Esophagus muscularis mucosa (tissue), 4 donors: ENCODE results near the gene MAF. TPM values are rescaled to one million over a fixed set of nuclear protein-coding genes. Genes with fewer than 3 reads are reported as not detected.

Experiments used
- DNase-seq: peaks from one replicate; pipeline ENCODE4 v3.0.0-alpha.2; 2017; ENCODE audit errors: extremely low spot score
- H3K27ac ChIP-seq, 4 donors: fragments of 200-600 bp; sonication (generic); replicated peaks in 1 of 4; 1 replicate in 3 of 4; 2 replicates in 1 of 4; pipeline ENCODE4 v1.5.1; 2016 to 2019; ENCODE audit warnings: mild to moderate bottlenecking in 1 of 4
- H3K27me3 ChIP-seq, 4 donors: fragments of 200-600 bp; sonication (generic); one replicate each; pipeline versions ENCODE4 v1.5.1 to v1.6.0; 2016 to 2019
- H3K36me3 ChIP-seq, 4 donors: fragments of 200-600 bp; sonication (generic); one replicate each; pipeline ENCODE4 v1.5.1; 2016 to 2019
- H3K4me1 ChIP-seq, 4 donors: fragments of 200-600 bp; sonication (generic); one replicate each; pipeline ENCODE4 v1.5.1; 2016 to 2019
- H3K4me3 ChIP-seq, 4 donors: fragments of 200-600 bp; sonication (generic); 1 replicate in 2 of 4; 2 replicates in 2 of 4; pipeline ENCODE4 v1.5.1; 2016 to 2019; ENCODE audit warnings: mild to moderate bottlenecking in 4 of 4, moderate library complexity in 1 of 4
- H3K9me3 ChIP-seq, 4 donors: fragments of 200-600 bp; sonication (generic); 1 replicate in 3 of 4; 2 replicates in 1 of 4; pipeline ENCODE4 v1.5.1; 2016 to 2019
- EP300 ChIP-seq: sonication (generic); formaldehyde crosslinking; IDR thresholded peaks from one replicate; pipeline ENCODE4 v1.6.1; 2017; ENCODE audit warnings: antibody characterized with exemption
- POLR2A ChIP-seq: fragments of 450-650 bp; IDR thresholded peaks from one replicate; pipeline ENCODE4 v1.6.1; 2017; ENCODE audit warnings: antibody characterized with exemption, moderate library complexity, mild to moderate bottlenecking, low read depth
- POLR2AphosphoS5 ChIP-seq, 2 donors: sonication (generic); formaldehyde crosslinking; IDR thresholded peaks; one replicate each; pipeline ENCODE4 v1.6.1; 2017; ENCODE audit warnings: antibody characterized with exemption in 2 of 2
- WGBS: methylation state at CpG from one replicate; pipeline ENCODE4 v1.1.5; 2018; 5-methylcytosine and 5-hydroxymethylcytosine counted together
- intact Hi-C: fragments of 100-400 bp; cut with DNase I; formaldehyde crosslinking; loops from one replicate; pipeline ENCODE4 v1.15.1; 2023
- total RNA-seq, 4 donors: library from RNA; depleted of rRNA; stranded (reverse); fragments of >200 nt; gene quantifications; one replicate each; pipeline versions ENCODE4 v1.1.0 to v1.2.1, GENCODE V29; 2016
- TF ChIP-seq, protein P1 (sequence below), 3 experiments: fragments of 200-600 bp in 2 of 3; fragments of 450-650 bp in 1 of 3; sonication (generic) in 2 of 3; IDR thresholded peaks; one replicate each; pipeline ENCODE4 v1.5.1; 2017 to 2019; ENCODE audit warnings: antibody characterized with exemption in 3 of 3, mild to moderate bottlenecking in 2 of 3, moderate library complexity in 1 of 3

The MAF gene
- total RNA-seq, 4 donors from 2014 or later: 30.4 to 55.1 (median 40.8) TPM

DNA sequence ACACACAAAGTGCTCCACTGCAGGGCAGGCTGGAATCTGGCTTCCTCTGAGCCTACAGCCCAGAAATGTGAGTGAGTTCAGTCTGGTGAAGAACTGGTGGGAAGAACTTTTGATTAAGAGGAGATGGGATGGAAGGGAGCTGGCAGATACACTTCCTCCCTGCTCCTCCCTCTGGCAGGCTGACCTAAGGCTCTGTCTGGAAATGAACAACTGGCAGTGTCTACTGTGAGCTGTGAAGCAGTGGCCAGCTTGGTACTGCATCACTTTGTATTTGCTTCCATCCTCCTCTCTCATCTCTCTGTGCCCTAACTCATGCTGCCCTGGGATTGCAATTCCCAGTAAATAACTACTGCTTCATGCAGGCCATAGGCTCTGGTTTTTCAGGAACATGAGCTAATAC lies 45.6 kb downstream of the MAF start:
- Histone ChIP-seq H3K27me3 (no peaks in the 10 kb centered on the region), H3K4me3 (no peak overlapping the region), H3K27ac (no peak overlapping the region), H3K4me1 (no peaks in the 10 kb centered on the region), H3K9me3 (no peaks in the 10 kb centered on the region), H3K36me3 (no peaks in the 10 kb centered on the region)
- no peak for TF ChIP-seq POLR2AphosphoS5 (IDR thresholded peaks at IDR 0.05)
- TF ChIP-seq, protein P1, sequence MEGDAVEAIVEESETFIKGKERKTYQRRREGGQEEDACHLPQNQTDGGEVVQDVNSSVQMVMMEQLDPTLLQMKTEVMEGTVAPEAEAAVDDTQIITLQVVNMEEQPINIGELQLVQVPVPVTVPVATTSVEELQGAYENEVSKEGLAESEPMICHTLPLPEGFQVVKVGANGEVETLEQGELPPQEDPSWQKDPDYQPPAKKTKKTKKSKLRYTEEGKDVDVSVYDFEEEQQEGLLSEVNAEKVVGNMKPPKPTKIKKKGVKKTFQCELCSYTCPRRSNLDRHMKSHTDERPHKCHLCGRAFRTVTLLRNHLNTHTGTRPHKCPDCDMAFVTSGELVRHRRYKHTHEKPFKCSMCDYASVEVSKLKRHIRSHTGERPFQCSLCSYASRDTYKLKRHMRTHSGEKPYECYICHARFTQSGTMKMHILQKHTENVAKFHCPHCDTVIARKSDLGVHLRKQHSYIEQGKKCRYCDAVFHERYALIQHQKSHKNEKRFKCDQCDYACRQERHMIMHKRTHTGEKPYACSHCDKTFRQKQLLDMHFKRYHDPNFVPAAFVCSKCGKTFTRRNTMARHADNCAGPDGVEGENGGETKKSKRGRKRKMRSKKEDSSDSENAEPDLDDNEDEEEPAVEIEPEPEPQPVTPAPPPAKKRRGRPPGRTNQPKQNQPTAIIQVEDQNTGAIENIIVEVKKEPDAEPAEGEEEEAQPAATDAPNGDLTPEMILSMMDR (IDR thresholded peaks at IDR 0.05): no peak
- no peak for TF ChIP-seq EP300
- TF ChIP-seq POLR2A: no peak
- DNase-seq: no peak
- intact Hi-C loops: no loop called here

DNA sequence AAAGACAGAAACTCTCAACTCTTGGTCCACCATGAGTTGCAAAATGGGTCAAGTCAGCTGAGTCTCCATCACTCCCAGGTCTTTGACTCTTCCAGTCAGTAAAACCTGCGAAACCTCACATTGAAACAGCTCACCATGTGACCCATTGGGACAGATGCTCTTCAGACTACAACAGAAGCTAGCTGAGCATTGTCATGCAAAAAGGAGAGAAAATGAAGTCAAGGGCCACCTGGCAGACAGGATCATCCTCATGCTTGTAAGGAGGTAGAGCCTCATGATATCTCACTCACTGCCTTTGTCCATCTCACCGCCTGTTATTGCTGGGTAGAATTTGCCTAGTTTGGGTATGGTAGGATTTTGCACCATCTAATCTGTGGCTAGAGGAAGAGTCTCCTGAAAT lies 50.2 kb downstream of the MAF start:
- H3K27me3 ChIP-seq: no peaks in the 10 kb centered on the region
- intact Hi-C loops: no loop called here
- no peaks in the 10 kb centered on the region for H3K9me3 ChIP-seq
- no peak overlapping the region for H3K4me3 ChIP-seq
- TF ChIP-seq, protein P1 (IDR thresholded peaks at IDR 0.05): no peak
- TF ChIP-seq POLR2A: no peak
- no peak for TF ChIP-seq EP300
- no peak for TF ChIP-seq POLR2AphosphoS5 (IDR thresholded peaks at IDR 0.05)
- WGBS: 92% methylated on average over 2 of the region's 2 CpGs
- no peak for DNase-seq
- no peaks in the 10 kb centered on the region for H3K36me3 ChIP-seq
- H3K4me1 ChIP-seq: no peaks in the 10 kb centered on the region
- H3K27ac ChIP-seq: no peak overlapping the region

DNA sequence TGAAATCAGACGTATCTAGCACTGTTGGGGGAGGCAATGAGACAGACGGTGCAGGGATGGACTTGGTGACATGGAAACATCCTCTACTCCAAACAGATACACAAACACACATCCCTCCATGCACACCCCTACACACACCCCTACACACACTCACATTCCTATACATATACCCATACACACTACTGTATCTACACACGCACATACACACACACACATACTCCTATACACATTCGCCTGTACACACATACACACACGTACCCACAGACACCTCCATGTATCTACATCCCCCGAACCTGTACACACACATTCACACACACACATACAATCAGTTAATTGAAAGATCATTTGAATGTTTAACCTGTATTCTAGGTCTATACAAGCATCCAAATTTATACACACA lies 53.5 kb downstream of the MAF start:
- Histone ChIP-seq H3K4me1 (no peaks in the 10 kb centered on the region), H3K36me3 (no peaks in the 10 kb centered on the region)

More for the DNA sequence above, 53.5 kb downstream of the MAF start:
- no peak for DNase-seq
- H3K4me3 ChIP-seq: no peak overlapping the region
- no peaks in the 10 kb centered on the region for H3K9me3 ChIP-seq
- no peak overlapping the region for H3K27ac ChIP-seq
- H3K27me3 ChIP-seq: no peaks in the 10 kb centered on the region
- intact Hi-C loops: no loop called here
- TF ChIP-seq, protein P1 (IDR thresholded peaks at IDR 0.05): no peak
- no peak for TF ChIP-seq EP300
- TF ChIP-seq POLR2A: no peak
- no peak for TF ChIP-seq POLR2AphosphoS5 (IDR thresholded peaks at IDR 0.05)
- WGBS: 85% methylated on average over 6 of the region's 6 CpGs
